Endothelial cell of coronary artery (primary cell): ENCODE data around the gene PSD4. TPM values are rescaled to one million over a fixed set of nuclear protein-coding genes. Genes with fewer than 3 reads are reported as not detected.

ENCODE experiments used
- total RNA-seq: library from RNA; depleted of rRNA; stranded (reverse); fragments of >200 nt; gene quantifications from 2 replicates; pipeline ENCODE4 v1.2.3, GENCODE V29; 2014

PSD4 gene
- total RNA-seq, result 0.18 and 0.66 TPM in 2 replicates

DNA sequence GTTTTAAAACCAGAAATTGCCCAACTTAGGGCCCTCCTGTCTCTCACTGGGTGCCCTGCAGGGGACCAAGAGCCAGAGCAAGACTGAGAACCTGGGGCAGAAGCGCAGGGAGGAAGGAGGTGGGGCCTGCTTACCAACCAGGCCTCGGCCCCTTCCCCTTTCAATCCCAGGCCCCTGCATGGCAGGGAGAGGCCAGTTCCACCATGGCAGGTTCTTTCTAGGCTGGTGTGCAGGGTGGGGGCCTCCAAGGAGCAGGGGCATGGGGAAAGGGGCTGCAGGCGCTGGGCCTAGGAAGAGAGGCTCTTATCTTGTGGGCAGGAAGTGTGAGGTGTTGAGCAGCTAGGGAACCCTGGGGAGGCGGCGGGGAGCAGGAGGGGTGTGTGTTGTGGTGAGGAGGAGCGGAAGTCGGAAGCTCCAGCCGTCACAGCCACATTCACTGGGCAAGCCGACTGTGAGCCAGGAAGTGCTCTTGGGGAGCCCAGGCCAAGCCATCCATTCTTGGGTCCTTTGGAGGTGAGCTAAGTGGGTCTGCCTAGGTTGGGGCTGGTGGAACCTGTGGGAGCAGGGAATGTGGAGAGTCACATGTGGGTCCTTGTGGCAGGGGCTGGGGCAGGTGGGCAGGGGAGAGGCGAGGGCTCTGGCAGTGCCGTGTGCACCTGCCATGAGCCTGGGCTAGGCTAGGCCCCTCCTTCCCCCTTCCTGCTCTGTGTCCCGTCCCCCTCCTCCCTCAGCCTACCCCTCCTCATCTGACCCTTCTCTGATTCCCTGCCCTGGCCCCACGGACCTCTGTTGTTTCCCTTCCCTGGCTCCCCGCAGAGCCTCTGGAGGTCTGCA lies at the start of gene PSD4:
Gene PSD4 (plus strand): TSS at position 430 of the 834 bp plus-strand sequence. CDS start 8,486 bp downstream, outside the sequence.

DNA sequence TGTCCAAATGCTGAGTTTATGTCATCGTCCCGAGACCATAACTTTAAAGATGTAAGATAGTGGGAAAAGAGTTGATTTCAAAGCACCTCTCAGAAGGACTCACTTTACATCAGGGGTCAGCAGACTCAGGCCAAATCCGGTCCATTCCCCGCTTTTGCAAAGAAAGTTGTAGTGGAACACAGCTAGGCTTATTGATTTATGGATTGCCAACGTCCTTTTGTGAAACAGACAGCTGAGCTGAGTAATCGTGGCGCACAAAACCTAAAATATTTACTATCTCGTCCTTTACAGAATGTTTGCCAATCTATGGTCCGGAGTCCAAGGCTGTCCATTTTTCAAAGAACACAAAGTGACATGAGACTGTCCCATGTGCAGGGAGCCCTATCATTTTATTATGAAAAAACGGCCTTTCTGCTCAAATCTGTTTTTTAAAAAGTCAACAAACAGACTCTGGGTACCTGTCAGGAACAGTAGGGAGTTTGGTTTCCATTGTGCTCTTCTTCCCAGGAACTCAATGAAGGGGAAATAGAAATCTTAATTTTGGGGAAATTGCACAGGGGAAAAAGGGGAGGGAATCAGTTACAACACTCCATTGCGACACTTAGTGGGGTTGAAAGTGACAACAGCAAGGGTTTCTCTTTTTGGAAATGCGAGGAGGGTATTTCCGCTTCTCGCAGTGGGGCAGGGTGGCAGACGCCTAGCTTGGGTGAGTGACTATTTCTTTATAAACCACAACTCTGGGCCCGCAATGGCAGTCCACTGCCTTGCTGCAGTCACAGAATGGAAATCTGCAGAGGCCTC lies 46.7 kb upstream of the PSD4 start, which contains the start of gene IL1RN:
Gene IL1RN (plus strand): TSS at position 754 of the 801 bp plus-strand sequence. CDS start 27 bp downstream, at position 781.

Other genes starting within 250 kb of the PSD4 start
- gene IL36G, start 196.0 kb upstream of the PSD4 start, total RNA-seq, result not detected in 2 replicates
- 0.09 TPM in 1 of 2 replicates, not detected in the other for gene IL36A, start 168.5 kb upstream of the PSD4 start, total RNA-seq
- not detected in 2 replicates for gene IL36B, start 121.1 kb upstream of the PSD4 start, total RNA-seq
- gene IL36RN, start 114.8 kb upstream of the PSD4 start, total RNA-seq, result not detected in 2 replicates
- gene IL1F10, start 106.0 kb upstream of the PSD4 start, total RNA-seq, result not detected in 2 replicates
- gene IL1RN, start 46.4 kb upstream of the PSD4 start, total RNA-seq, result not detected in 2 replicates
- 0.28 TPM in 1 of 2 replicates, not detected in the other for gene PAX8, start 105.0 kb downstream of the PSD4 start, total RNA-seq